HCT116 (cell line): Measurements from ENCODE around the gene DMD. TPM values are rescaled to one million over a fixed set of nuclear protein-coding genes. Genes with fewer than 3 reads are reported as not detected.

Experiments
- ATAC-seq: fragments of 200-7000 bp; cut with Tn5 transposase; 2 replicates; pipeline ENCODE4 v1.9.1; 2020; ENCODE audit warnings: mild to moderate bottlenecking, moderate library complexity
- BruUV-seq: library from RNA; stranded (reverse); fragments of 400-500 nt; replicated peaks from 2 replicates; lab custom pipeline; 2021; lab: Mats Ljungman, UMichigan
- CTCF ChIA-PET: fragments of 300-600 bp; sonication (Branson Sonifier 250); formaldehyde crosslinking; loops from one replicate; lab custom pipeline; 2021; ENCODE audit warnings: antibody characterized with exemption; lab: Charles Lee
- POLR2A ChIA-PET: fragments of 300-600, 350-600 bp; sonication (Branson Sonifier 250); formaldehyde crosslinking; loops from one replicate; lab custom pipeline; 2021; ENCODE audit warnings: antibody characterized with exemption; lab: Charles Lee
- RAD21 ChIA-PET, 2 experiments: fragments of 300-600 bp; sonication (Branson Sonifier 250); formaldehyde crosslinking; loops; one replicate each; lab custom pipeline; 2023; ENCODE audit warnings: low total read pairs in 2 of 2; ENCODE audit not compliant: uncharacterized antibody in 2 of 2, unreplicated experiment in 2 of 2, low non-redundant PET in 1 of 2; lab: Charles Lee
- DNase-seq: peaks from one replicate; pipeline ENCODE4 v3.0.0-alpha.2; 2010; ENCODE audit warnings: low read depth, low spot score
- H2AFZ ChIP-seq: fragments of 200-600 bp; shearing (Covaris generic), sonication (generic); 2 replicates; pipeline ENCODE4 v1.6.1; 2017; ENCODE audit warnings: low read depth, mixed run types, mixed read lengths, antibody characterized with exemption, low read length; ENCODE audit not compliant: poor library complexity, severe bottlenecking
- H3K27ac ChIP-seq: 2 replicates; pipeline ENCODE4 v1.5.1; 2012; ENCODE audit warnings: low read depth, low read length
- H3K27me3 ChIP-seq: fragments of 200-600 bp; sonication (generic); 2 replicates; pipeline ENCODE4 v1.6.1; 2016; ENCODE audit warnings: mixed run types, low read length, mixed read lengths; ENCODE audit not compliant: insufficient read depth
- H3K36me3 ChIP-seq, 2 experiments: fragments of 200-500 bp in 1 of 2; fragments of 200-600 bp in 1 of 2; sonication (Bioruptor generic) in 1 of 2; sonication (generic) in 1 of 2; 2 replicates each; pipeline versions ENCODE4 v1.5.1 to v1.6.1; 2014 to 2016; ENCODE audit warnings: low read length in 2 of 2, inconsistent platforms in 1 of 2, mixed read lengths in 1 of 2, mixed run types in 1 of 2; ENCODE audit not compliant: insufficient read depth in 2 of 2, control insufficient read depth in 1 of 2
- H3K4me1 ChIP-seq, 2 experiments: fragments of 200-600 bp in 1 of 2; sonication (generic) in 1 of 2; 2 replicates each; pipeline versions ENCODE4 v1.5.1 to v1.6.1; 2012 to 2017; ENCODE audit warnings: low read length in 2 of 2, inconsistent platforms in 1 of 2, mild to moderate bottlenecking in 1 of 2, mixed read lengths in 1 of 2, mixed run types in 1 of 2, moderate library complexity in 1 of 2; ENCODE audit not compliant: insufficient read depth in 2 of 2, control insufficient read depth in 1 of 2
- H3K4me2 ChIP-seq: fragments of 200-600 bp; sonication (generic); 2 replicates; pipeline ENCODE4 v1.6.1; 2017; ENCODE audit warnings: mixed run types, low read length, mixed read lengths
- H3K4me3 ChIP-seq, 2 experiments: fragments of 200-600 bp in 1 of 2; sonication (generic) in 1 of 2; replicated peaks in 1 of 2; 2 replicates each; pipeline ENCODE4 v1.5.1; 2011 to 2016; ENCODE audit warnings: low read length in 2 of 2, control low read depth in 1 of 2, low read depth in 1 of 2, mild to moderate bottlenecking in 1 of 2, mixed read lengths in 1 of 2, mixed run types in 1 of 2
- H3K79me2 ChIP-seq: fragments of 200-600 bp; sonication (generic); 2 replicates; pipeline ENCODE4 v1.6.1; 2017; ENCODE audit warnings: mild to moderate bottlenecking, mixed run types, low read length, moderate library complexity, mixed read lengths; ENCODE audit not compliant: insufficient read depth
- H3K9ac ChIP-seq: fragments of 200-600 bp; sonication (generic); 2 replicates; pipeline ENCODE4 v1.6.1; 2016; ENCODE audit warnings: low read length, mixed read lengths
- H3K9me2 ChIP-seq: fragments of 200-600 bp; sonication (generic), shearing (Covaris generic); 2 replicates; pipeline ENCODE4 v1.6.1; 2017; ENCODE audit warnings: mixed run types, mild to moderate bottlenecking, moderate library complexity; ENCODE audit not compliant: insufficient read depth
- H3K9me3 ChIP-seq, 2 experiments: fragments of 200-500 bp in 1 of 2; fragments of 200-600 bp in 1 of 2; sonication (Bioruptor generic) in 1 of 2; sonication (generic) in 1 of 2; 2 replicates each; pipeline ENCODE4 v1.6.1; 2014 to 2017; ENCODE audit warnings: low read length in 2 of 2, mixed read lengths in 2 of 2, inconsistent platforms in 1 of 2, low read depth in 1 of 2, mild to moderate bottlenecking in 1 of 2, mixed run types in 1 of 2, moderate library complexity in 1 of 2; ENCODE audit not compliant: control insufficient read depth in 1 of 2, insufficient read depth in 1 of 2
- H4K20me1 ChIP-seq: fragments of 200-600 bp; sonication (generic), shearing (Covaris generic); 2 replicates; pipeline ENCODE4 v1.6.1; 2017; ENCODE audit warnings: mixed run types, mild to moderate bottlenecking, moderate library complexity; ENCODE audit not compliant: insufficient read depth
- ATF3 ChIP-seq: IDR thresholded peaks from 2 replicates; pipeline ENCODE4 v1.6.1; 2012
- CBX3 ChIP-seq: IDR thresholded peaks from 2 replicates; pipeline ENCODE4 v1.6.1; 2012; ENCODE audit warnings: low read depth
- CTCF ChIP-seq, 3 experiments: fragments of 200-600 bp in 1 of 3; sonication (generic) in 1 of 3; IDR thresholded peaks in 2 of 3; conservative IDR thresholded peaks in 1 of 3; 2 replicates each; pipeline ENCODE4 v1.5.1; 2012 to 2017; ENCODE audit warnings: low read depth in 2 of 3, low read length in 2 of 3, antibody characterized with exemption in 1 of 3, borderline replicate concordance in 1 of 3, control low read depth in 1 of 3, mild to moderate bottlenecking in 1 of 3, mixed read lengths in 1 of 3, mixed run types in 1 of 3, moderate library complexity in 1 of 3; ENCODE audit not compliant: insufficient read depth in 1 of 3
- EGR1 ChIP-seq: IDR thresholded peaks from 2 replicates; pipeline ENCODE4 v1.6.1; 2012; ENCODE audit warnings: low read depth
- ELF1 ChIP-seq: IDR thresholded peaks from 2 replicates; pipeline ENCODE4 v1.6.1; 2012; ENCODE audit warnings: low read depth, borderline replicate concordance
- EZH2 ChIP-seq: fragments of 200-600 bp; sonication (generic); IDR thresholded peaks from 2 replicates; pipeline ENCODE4 v1.6.1; 2017; ENCODE audit warnings: antibody characterized with exemption, mixed run types
- FOSL1 ChIP-seq: IDR thresholded peaks from 2 replicates; pipeline ENCODE4 v1.6.1; 2012; ENCODE audit warnings: low read depth
- JUND ChIP-seq: IDR thresholded peaks from 2 replicates; pipeline ENCODE4 v1.6.1; 2012
- MAX ChIP-seq: IDR thresholded peaks from 2 replicates; pipeline ENCODE4 v1.6.1; 2012
- POLR2A ChIP-seq: IDR thresholded peaks from 2 replicates; pipeline ENCODE4 v1.7.0; 2011; ENCODE audit warnings: borderline replicate concordance; ENCODE audit not compliant: insufficient read depth, insufficient read length; ENCODE audit errors: extremely low read depth
- RAD21 ChIP-seq: IDR thresholded peaks from 2 replicates; pipeline ENCODE4 v1.6.1; 2012; ENCODE audit warnings: low read depth, mild to moderate bottlenecking
- REST ChIP-seq: IDR thresholded peaks from 2 replicates; pipeline ENCODE4 v1.6.1; 2012; ENCODE audit warnings: low read depth
- SIN3A ChIP-seq: IDR thresholded peaks from 2 replicates; pipeline ENCODE4 v1.6.1; 2012; ENCODE audit warnings: low read depth
- SP1 ChIP-seq: IDR thresholded peaks from 2 replicates; pipeline ENCODE4 v1.6.1; 2012; ENCODE audit warnings: low read depth
- SRF ChIP-seq: IDR thresholded peaks from 2 replicates; pipeline ENCODE4 v1.6.1; 2012; ENCODE audit warnings: low read depth
- TCF7L2 ChIP-seq: IDR thresholded peaks from 2 replicates; pipeline ENCODE4 v1.7.0; 2011; ENCODE audit warnings: borderline replicate concordance, inconsistent platforms; ENCODE audit not compliant: insufficient read depth, insufficient read length; ENCODE audit errors: extremely low read depth
- YY1 ChIP-seq: IDR thresholded peaks from 2 replicates; pipeline ENCODE4 v1.6.1; 2011; ENCODE audit warnings: low read length, low read depth, moderate library complexity, mild to moderate bottlenecking; ENCODE audit not compliant: insufficient replicate concordance; ENCODE audit errors: extremely low read depth
- ZFX ChIP-seq: fragments of 450-650 bp; IDR thresholded peaks from 2 replicates; pipeline ENCODE4 v1.6.1; 2017
- ZNF274 ChIP-seq: fragments of 200-500 bp; sonication (Bioruptor generic); IDR thresholded peaks from 2 replicates; pipeline ENCODE4 v1.6.1; 2014; ENCODE audit warnings: mild to moderate bottlenecking, low read depth, low read length, inconsistent platforms
- intact Hi-C: fragments of 100-400 bp; cut with micrococcal nuclease; formaldehyde crosslinking; loops from 2 replicates; pipeline ENCODE4 v1.10.0; 2022
- total RNA-seq: library from RNA; stranded (reverse); gene quantifications from one replicate; pipeline ENCODE4 v1.2.1, GENCODE V29; 2021; ENCODE audit not compliant: unreplicated experiment

DMD gene
- total RNA-seq, 1 experiment from 2014 or later, result 0.05 TPM

GRCh38 chrX:32545101-32545500 lies 666.2 kb downstream of the DMD start:
- no peak overlapping the region for H3K27ac ChIP-seq
- DNase-seq (no peak), ATAC-seq (no peak)
- no peaks in the 10 kb centered on the region for H3K36me3 ChIP-seq
- no peaks in the 10 kb centered on the region for H3K9me3 ChIP-seq
- ChIA-PET RAD21 (no interaction called here), CTCF (no interaction called here), POLR2A (no interaction called here)
- TF ChIP-seq FOSL1 (no peak), ZNF274 (no peak), SP1 (no peak), YY1 (no peak), MAX (no peak), ZFX (no peak), JUND (no peak), EZH2 (no peak), RAD21 (no peak), CTCF (IDR thresholded peaks at IDR 0.05 in 2 of 3, conservative IDR thresholded peaks at IDR 0.05 in 1 of 3; ENCODE audit: borderline replicate concordance in 1 of 3, insufficient read depth in 1 of 3, low read depth in 2 of 3, low read length in 2 of 3) (no peak), CBX3 (no peak), SIN3A (no peak), TCF7L2 (no peak), ATF3 (no peak), EGR1 (no peak), SRF (no peak), ELF1 (no peak), POLR2A (no peak), REST (no peak)
- H3K79me2 ChIP-seq, result no peaks in the 10 kb centered on the region
- H4K20me1 ChIP-seq, result no peaks in the 10 kb centered on the region
- no peaks in the 10 kb centered on the region for H3K27me3 ChIP-seq
- intact Hi-C loops, result no loop called here
- H3K9ac ChIP-seq, result no peak overlapping the region
- H2AFZ ChIP-seq, result no peak overlapping the region
- no peaks in the 10 kb centered on the region for H3K4me1 ChIP-seq
- no peak overlapping the region for H3K4me2 ChIP-seq
- BruUV-seq, result no TSS peak
- no peak overlapping the region for H3K4me3 ChIP-seq
- H3K9me2 ChIP-seq, result no peaks in the 10 kb centered on the region
